Activated naive CD4-positive, alpha-beta T cell treated with anti-CD3 and anti-CD28 coated beads, Interleukin-2, amount 50 U/mL, for 72 hours (primary cell): ENCODE data around the gene NLGN1. TPM values are rescaled to one million over a fixed set of nuclear protein-coding genes. Genes with fewer than 3 reads are reported as not detected.
"Not testable (repeated sequence)": the region's sequence is repeated elsewhere in the genome, so short reads cannot be mapped to it uniquely, and the experiment has no call there.

Experiments used
- ATAC-seq, 2 donors: fragments of 150-1000 bp; cut with Tn5 transposase; 2 replicates each; pipeline ENCODE4 v1.10.0; 2021; ENCODE audit warnings: mild to moderate bottlenecking in 2 of 2, moderate library complexity in 2 of 2
- DNase-seq, 2 donors: peaks; one replicate each; pipeline ENCODE4 v3.0.0; 2021 to 2022; ENCODE audit warnings: low spot score in 2 of 2
- H3K27ac Mint-ChIP-seq, 2 donors: one replicate each; pipeline ENCODE4 v1.8.0; 2022; ENCODE audit warnings: mild to moderate bottlenecking in 2 of 2, mixed read lengths in 2 of 2
- H3K36me3 Mint-ChIP-seq, 2 donors: one replicate each; pipeline ENCODE4 v1.8.0; 2022; ENCODE audit warnings: mixed read lengths in 2 of 2
- H3K9me3 Mint-ChIP-seq, 2 donors: one replicate each; pipeline ENCODE4 v1.8.0; 2022; ENCODE audit warnings: mixed read lengths in 2 of 2
- total RNA-seq, 2 donors: library from RNA; stranded (reverse); gene quantifications; one replicate each; pipeline ENCODE4 v1.2.3, GENCODE V29; 2022

NLGN1 gene
- total RNA-seq, 2 donors from 2014 or later = not detected

GRCh38 chr3:174204765-174205164, 807.2 kb downstream of the NLGN1 start:
- DNase-seq = no peak
- H3K27ac Mint-ChIP-seq = no peak overlapping the region
- ATAC-seq = no peak
- no peaks in the 10 kb centered on the region for H3K36me3 Mint-ChIP-seq
- peaks cover 0 to under 1% of the 10 kb centered on the region in 2 donors for H3K9me3 Mint-ChIP-seq

- DNase-seq (no peak), ATAC-seq (no peak)
- Mint-ChIP-seq H3K9me3 (peaks cover 3 to 5% of the 10 kb centered on the region in 2 donors), H3K36me3 (no peaks in the 10 kb centered on the region), H3K27ac (no peak overlapping the region)
These were observed 809.2 kb downstream of the NLGN1 start for GRCh38 chr3:174206607-174207192.

GRCh38 chr3:174208161-174208560, 810.6 kb downstream of the NLGN1 start:
- Mint-ChIP-seq H3K36me3 (no peaks in the 10 kb centered on the region), H3K27ac (no peak overlapping the region), H3K9me3 (peaks cover 3 to 5% of the 10 kb centered on the region in 2 donors)
- ATAC-seq (no peak), DNase-seq (no peak)

GRCh38 chr3:174211896-174212295, 814.4 kb downstream of the NLGN1 start:
- ATAC-seq, H3K27ac Mint-ChIP-seq, H3K36me3 Mint-ChIP-seq, H3K9me3 Mint-ChIP-seq, DNase-seq: not testable (repeated sequence)

GRCh38 chr3:174215456-174215855, 817.9 kb downstream of the NLGN1 start:
- no peak for ATAC-seq
- H3K27ac Mint-ChIP-seq = no peak overlapping the region

GRCh38 chr3:174216019-174216418, 818.5 kb downstream of the NLGN1 start:
- H3K9me3 Mint-ChIP-seq = peaks cover 6 to 9% of the 10 kb centered on the region in 2 donors
- no peak for ATAC-seq

More at GRCh38 chr3:174215456-174215855, 817.9 kb downstream of the NLGN1 start:
- Mint-ChIP-seq H3K36me3 (no peaks in the 10 kb centered on the region), H3K9me3 (peaks cover 6 to 9% of the 10 kb centered on the region in 2 donors)
- DNase-seq = no peak

GRCh38 chr3:174216946-174217718, 819.6 kb downstream of the NLGN1 start:
- Mint-ChIP-seq H3K27ac (no peak overlapping the region), H3K36me3 (no peaks in the 10 kb centered on the region), H3K9me3 (peaks cover 6% of the 10 kb centered on the region in 2 donors)
- ATAC-seq (no peak), DNase-seq (no peak)

More at GRCh38 chr3:174216019-174216418, 818.5 kb downstream of the NLGN1 start:
- H3K36me3 Mint-ChIP-seq = no peaks in the 10 kb centered on the region
- DNase-seq = no peak
- no peak overlapping the region for H3K27ac Mint-ChIP-seq

- ATAC-seq (no peak), DNase-seq (no peak)
- Mint-ChIP-seq H3K9me3 (peaks cover 6% of the 10 kb centered on the region in 2 donors), H3K36me3 (no peaks in the 10 kb centered on the region), H3K27ac (no peak overlapping the region)
These were observed 820.5 kb downstream of the NLGN1 start for GRCh38 chr3:174218016-174218415.

GRCh38 chr3:174219738-174220137, 822.2 kb downstream of the NLGN1 start:
- ATAC-seq = no peak
- Mint-ChIP-seq H3K36me3 (peaks cover 0 to 4% of the 10 kb centered on the region in 2 donors), H3K27ac (no peak overlapping the region), H3K9me3 (peaks cover 6% of the 10 kb centered on the region in 2 donors)
- DNase-seq = no peak

GRCh38 chr3:174220775-174221554, 823.4 kb downstream of the NLGN1 start:
- DNase-seq (no peak), ATAC-seq (no peak)
- peaks cover 0 to 4% of the 10 kb centered on the region in 2 donors for H3K36me3 Mint-ChIP-seq
- H3K9me3 Mint-ChIP-seq = peaks cover 6% of the 10 kb centered on the region in 2 donors
- H3K27ac Mint-ChIP-seq = no peak overlapping the region

GRCh38 chr3:174223042-174223441, 825.5 kb downstream of the NLGN1 start:
- H3K27ac Mint-ChIP-seq = no peak overlapping the region
- no peak for DNase-seq
- H3K36me3 Mint-ChIP-seq = peaks cover 0 to 4% of the 10 kb centered on the region in 2 donors
- no peak for ATAC-seq
- H3K9me3 Mint-ChIP-seq = peaks cover 6% of the 10 kb centered on the region in 2 donors

GRCh38 chr3:174223626-174224025, 826.1 kb downstream of the NLGN1 start:
- Mint-ChIP-seq H3K9me3 (peaks cover 6% of the 10 kb centered on the region in 2 donors), H3K27ac (no peak overlapping the region), H3K36me3 (peaks cover 0 to 4% of the 10 kb centered on the region in 2 donors)
- ATAC-seq = no peak
- DNase-seq = no peak

GRCh38 chr3:174229916-174230315, 832.4 kb downstream of the NLGN1 start:
- no peaks in the 10 kb centered on the region for H3K36me3 Mint-ChIP-seq
- H3K27ac Mint-ChIP-seq = no peak overlapping the region
- DNase-seq (no peak), ATAC-seq (no peak)
- peaks cover 3% of the 10 kb centered on the region in 2 donors for H3K9me3 Mint-ChIP-seq

- not testable (repeated sequence) for DNase-seq, ATAC-seq, H3K9me3 Mint-ChIP-seq, H3K36me3 Mint-ChIP-seq, H3K27ac Mint-ChIP-seq
These were observed 834.6 kb downstream of the NLGN1 start for GRCh38 chr3:174232028-174232657.

GRCh38 chr3:174232658-174233429, 835.3 kb downstream of the NLGN1 start:
- Mint-ChIP-seq H3K36me3 (no peaks in the 10 kb centered on the region), H3K9me3 (peaks cover 3% of the 10 kb centered on the region in 2 donors), H3K27ac (no peak overlapping the region)
- DNase-seq = no peak
- ATAC-seq = no peak

GRCh38 chr3:174233511-174233910, 836.0 kb downstream of the NLGN1 start:
- DNase-seq (no peak), ATAC-seq (no peak)
- Mint-ChIP-seq H3K27ac (no peak overlapping the region), H3K36me3 (no peaks in the 10 kb centered on the region), H3K9me3 (peaks cover 3% of the 10 kb centered on the region in 2 donors)
